ENCODE results near the gene LRRC36. TPM values are rescaled to one million over a fixed set of nuclear protein-coding genes. Genes with fewer than 3 reads are reported as not detected.

LRRC36 gene
- total and polyA plus RNA-seq, 9 of the 15 experiments (the other 6 are each of a cell fraction or from before 2014, with no cell fraction given) = 0.09 to 0.40 (median 0.17) TPM; not detected in 1

GRCh38 chr16:67419502-67419901, 92.9 kb downstream of the LRRC36 start:
- Histone ChIP-seq H3K4me2 (ENCODE audit: insufficient read depth, low read length) (no peak overlapping the region), H3K27me3 (ENCODE audit: control insufficient read depth in 2 of 2, insufficient read depth in 2 of 2, low read length in 2 of 2) (peaks cover 20 to 39% of the 10 kb centered on the region in 2 experiments), H2AFZ (ENCODE audit: low read depth, low read length) (no peak overlapping the region), H3K79me2 (ENCODE audit: control insufficient read depth, insufficient read depth, low read length) (no peaks in the 10 kb centered on the region), H3K4me3 (no peak overlapping the region), H3K9me3 (replicated peaks; ENCODE audit: control insufficient read depth, insufficient read depth, low read depth, low read length) (no peaks in the 10 kb centered on the region), H3K4me1 (replicated peaks in 1 of 2; ENCODE audit: control insufficient read depth in 2 of 2, insufficient read depth in 2 of 2, low read length in 2 of 2) (peaks cover 2 to 9% of the 10 kb centered on the region in 2 experiments; a peak in 4 of 5 replicates), H4K20me1 (replicated peaks; ENCODE audit: control insufficient read depth, insufficient read depth, low read length) (no peaks in the 10 kb centered on the region; the same call in 1 of the 2 replicates), H3K9ac (ENCODE audit: insufficient read depth in 1 of 2, low read depth in 2 of 2, low read length in 2 of 2) (no peak overlapping the region), H3K27ac (ENCODE audit: extremely low read depth, low read depth, low read length) (no peak overlapping the region), H3K9me1 (ENCODE audit: control insufficient read depth, insufficient read depth, low read length) (no peaks in the 10 kb centered on the region), H3K36me3 (ENCODE audit: control insufficient read depth, insufficient read depth, low read length) (no peaks in the 10 kb centered on the region)
- WGBS (ENCODE audit: insufficient coverage, low coverage, missing lambda C conversion rate) = 3% methylated on average over 3 of the region's 3 CpGs
- no peak for DNase-seq (ENCODE audit: extremely low read depth in 1 of 4, low spot score in 3 of 4)
- BruUV-seq (replicated peaks) = no TSS peak
- TF ChIP-seq RBM17 (IDR thresholded peaks at IDR 0.05; ENCODE audit: borderline replicate concordance, low read depth, low read length) (no peak), NRF1 (conservative IDR thresholded peaks at IDR 0.05 in 1 of 2, IDR thresholded peaks at IDR 0.05 in 1 of 2) (no peak), ATF3 (IDR thresholded peaks at IDR 0.05) (peak; percentile 72), ATF3 (CRISPR knock-in tag; conservative IDR thresholded peaks at IDR 0.05) (no peak), ETV1 (tag; conservative IDR thresholded peaks at IDR 0.05; ENCODE audit: low read depth) (0 out of 2 replicates have a peak, but pooled peaks have one; percentile 30), JUND (IDR thresholded peaks at IDR 0.05; ENCODE audit: borderline replicate concordance, low read depth, low read length) (no peak), JUND (tag; IDR thresholded peaks at IDR 0.05; ENCODE audit: borderline replicate concordance, low read depth, low read length) (peak; percentile 41; the same call in 1 of the 3 replicates), ATF7 (IDR thresholded peaks at IDR 0.05) (peak; percentile 67), ATF1 (CRISPR knock-in tag; IDR thresholded peaks at IDR 0.05) (no peak), ATF1 (tag; IDR thresholded peaks at IDR 0.05) (0 out of 2 replicates have a peak, but pooled peaks have one; percentile 10)
- intact Hi-C loops (cut with micrococcal nuclease) = loop anchor here (10.0 kb wide), 1 partner anchor 55 kb away; no protein-coding TSS in a partner anchor
- ChIA-PET POLR2A (interaction anchor here (2.4 kb wide), 1 partner anchor 9 kb away, joined by 12 read pairs; no protein-coding TSS in a partner anchor), CTCF (ENCODE audit: low intra/inter-chr PET ratio) (no interaction called here)
- ATAC-seq = no peak
- in situ Hi-C loops (cut with MboI) = loop anchor here (25.0 kb wide), 1 partner anchor 457 kb away; the partner anchor contains the start of gene CES3
- FAIRE-seq = no peak

All from K562 (cell line).